Activated naive CD4-positive, alpha-beta T cell treated with anti-CD3 and anti-CD28 coated beads, Interleukin-2, amount 50 U/mL, for 72 hours (primary cell): ENCODE measurements around the gene SOAT1. TPM values are rescaled to one million over a fixed set of nuclear protein-coding genes. Genes with fewer than 3 reads are reported as not detected.
A peak's percentile ranks its signal among the peaks of the same experiment; 100 is the strongest.
"Not testable (repeated sequence)": the region's sequence is repeated elsewhere in the genome, so short reads cannot be mapped to it uniquely, and the experiment has no call there.

ENCODE experiments used
- ATAC-seq, 2 donors: fragments of 150-1000 bp; cut with Tn5 transposase; 2 replicates each; pipeline ENCODE4 v1.10.0; 2021; ENCODE audit warnings: mild to moderate bottlenecking in 2 of 2, moderate library complexity in 2 of 2
- DNase-seq, 2 donors: peaks; one replicate each; pipeline ENCODE4 v3.0.0; 2021 to 2022; ENCODE audit warnings: low spot score in 2 of 2
- H3K27ac Mint-ChIP-seq, 2 donors: one replicate each; pipeline ENCODE4 v1.8.0; 2022; ENCODE audit warnings: mild to moderate bottlenecking in 2 of 2, mixed read lengths in 2 of 2
- H3K36me3 Mint-ChIP-seq, 2 donors: one replicate each; pipeline ENCODE4 v1.8.0; 2022; ENCODE audit warnings: mixed read lengths in 2 of 2
- H3K9me3 Mint-ChIP-seq, 2 donors: one replicate each; pipeline ENCODE4 v1.8.0; 2022; ENCODE audit warnings: mixed read lengths in 2 of 2
- total RNA-seq, 2 donors: library from RNA; stranded (reverse); gene quantifications; one replicate each; pipeline ENCODE4 v1.2.3, GENCODE V29; 2022

The SOAT1 gene
- total RNA-seq, 2 donors from 2014 or later: 33.2 to 40.7 TPM

DNA sequence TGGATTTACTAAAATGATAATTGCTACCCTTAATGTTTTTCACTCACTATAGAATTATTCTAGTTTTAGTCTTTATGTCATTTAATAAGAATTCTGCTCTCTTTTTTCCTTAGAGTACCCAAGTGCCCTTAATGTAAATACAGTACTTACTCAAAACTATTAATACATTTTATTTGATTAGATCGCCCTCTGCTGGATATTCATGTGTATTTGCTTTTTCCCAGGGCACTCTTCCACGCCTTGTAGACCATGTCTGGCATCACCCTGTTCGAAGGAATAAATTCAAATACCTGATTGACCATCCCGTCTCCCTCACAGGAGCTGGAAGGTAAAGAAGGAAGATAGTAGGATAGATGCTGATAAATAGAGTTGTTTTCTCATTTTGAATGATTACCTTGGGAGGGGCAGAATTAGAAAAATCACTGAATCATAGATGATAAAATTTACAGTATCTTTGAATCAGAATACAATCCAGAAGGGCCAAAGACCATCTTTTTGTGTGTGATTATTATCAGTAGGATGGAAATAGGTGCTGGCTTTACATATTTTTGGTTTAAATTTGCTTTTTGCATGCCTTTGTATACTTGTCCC is 76.2 kb downstream of the SOAT1 start:
- Mint-ChIP-seq H3K9me3 (no peaks in the 10 kb centered on the region), H3K36me3 (no peaks in the 10 kb centered on the region), H3K27ac (no peak overlapping the region)
- no peak for ATAC-seq
- peak in 1 of 2 donors; percentile 27 for DNase-seq

DNA sequence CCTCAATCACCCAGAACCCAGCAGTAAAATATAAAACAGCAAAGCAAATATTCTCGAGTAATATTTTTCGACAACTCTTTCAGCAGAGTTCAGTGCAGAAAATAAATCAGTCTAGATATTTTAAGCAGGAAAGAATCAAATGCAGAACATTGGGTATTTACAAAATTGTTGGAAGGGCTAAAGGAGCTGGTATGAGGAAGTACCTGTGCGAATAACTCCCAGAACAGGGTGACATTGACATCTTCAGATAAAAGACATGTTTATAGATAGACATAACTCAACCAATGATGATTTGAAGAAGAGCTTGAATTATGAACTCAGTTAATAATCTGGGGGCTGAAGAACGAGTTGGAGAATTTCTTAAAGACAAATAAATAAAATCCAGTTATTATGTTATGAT is 78.6 kb downstream of the SOAT1 start:
- Mint-ChIP-seq H3K36me3 (no peaks in the 10 kb centered on the region), H3K27ac (no peak overlapping the region), H3K9me3 (no peaks in the 10 kb centered on the region)
- ATAC-seq (no peak), DNase-seq (no peak)

DNA sequence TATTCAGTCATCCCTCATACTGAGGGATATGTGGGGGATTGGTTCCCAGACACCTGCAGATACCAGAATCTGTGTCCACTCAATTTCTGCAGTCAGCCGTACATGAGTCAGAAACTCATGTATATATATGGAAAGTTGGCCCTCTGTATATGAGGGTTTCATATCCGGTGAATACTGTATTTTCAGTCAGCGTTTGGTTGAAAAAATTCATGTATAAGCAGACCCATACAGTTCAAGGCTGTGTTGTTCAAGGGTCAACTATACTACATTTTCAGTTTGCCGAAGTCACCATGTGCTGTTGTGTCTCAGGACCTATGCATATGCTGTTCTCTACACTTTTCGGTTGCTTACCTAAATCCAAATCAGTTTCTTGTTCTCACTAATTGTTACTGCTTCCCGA is 82.6 kb downstream of the SOAT1 start:
- H3K9me3 Mint-ChIP-seq: no peaks in the 10 kb centered on the region

DNA sequence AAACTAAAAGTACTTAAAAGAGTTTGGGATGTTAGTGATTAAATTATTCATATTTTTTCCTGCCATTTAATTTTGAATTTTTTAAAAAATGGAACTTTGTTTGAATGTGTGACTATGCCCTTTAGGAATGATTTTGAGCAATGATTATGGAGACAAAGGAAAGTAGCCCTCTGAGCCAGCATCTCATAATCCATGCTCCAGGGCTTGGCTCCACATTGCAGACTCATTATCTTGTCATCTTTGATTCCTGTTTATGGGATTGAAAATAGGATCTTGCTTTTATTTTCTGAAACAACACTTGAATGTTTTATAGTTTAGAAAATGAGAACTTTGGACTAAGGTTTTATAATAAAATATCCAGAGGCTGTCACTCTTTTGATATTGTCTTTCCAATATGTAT is 86.7 kb downstream of the SOAT1 start:
- no peaks in the 10 kb centered on the region for H3K36me3 Mint-ChIP-seq
- ATAC-seq: no peak
- no peak for DNase-seq
- no peaks in the 10 kb centered on the region for H3K9me3 Mint-ChIP-seq
- H3K27ac Mint-ChIP-seq: no peak overlapping the region

More for the DNA sequence above, 82.6 kb downstream of the SOAT1 start:
- ATAC-seq (no peak), DNase-seq (no peak)
- H3K27ac Mint-ChIP-seq: no peak overlapping the region
- H3K36me3 Mint-ChIP-seq: no peaks in the 10 kb centered on the region

DNA sequence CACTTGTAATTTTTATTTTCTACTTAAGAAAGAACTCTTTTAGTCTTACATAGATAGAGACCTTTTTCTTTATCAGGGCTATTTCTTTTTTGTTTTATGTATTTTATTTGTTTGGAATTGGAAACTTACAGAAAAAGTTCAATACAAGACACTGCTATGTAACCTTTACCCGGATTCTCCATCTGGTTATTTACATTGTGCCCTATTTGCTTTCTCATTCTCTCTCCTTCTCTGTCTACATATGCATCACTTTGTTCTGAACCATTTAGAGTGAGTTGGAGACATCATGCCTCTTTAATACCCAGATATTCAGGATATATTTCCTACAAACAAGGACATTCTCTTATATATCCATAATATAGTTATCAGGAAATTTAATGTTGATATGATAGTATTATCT is 90.4 kb downstream of the SOAT1 start:
- no peaks in the 10 kb centered on the region for H3K9me3 Mint-ChIP-seq
- no peak for ATAC-seq

DNA sequence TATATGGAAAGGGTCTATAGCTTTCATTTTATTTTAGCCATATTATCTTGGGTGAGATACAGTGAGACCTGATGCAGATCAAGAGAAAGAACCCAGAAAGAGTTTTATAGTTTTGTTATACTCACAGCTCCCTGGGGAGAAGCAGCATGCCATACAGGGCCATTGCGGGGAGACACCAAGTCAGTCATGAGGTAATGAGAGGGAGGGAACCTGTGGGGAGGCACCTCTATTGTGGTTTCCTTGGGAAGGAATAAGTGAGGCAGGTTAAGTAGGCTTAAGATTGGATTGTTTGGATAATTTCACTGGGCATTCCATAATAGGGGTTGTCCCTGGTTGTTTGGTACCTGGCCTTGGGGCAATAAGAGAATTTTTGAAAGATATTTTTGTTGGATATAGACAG is 91.9 kb downstream of the SOAT1 start:
- no peak for ATAC-seq

More for the DNA sequence above, 90.4 kb downstream of the SOAT1 start:
- H3K27ac Mint-ChIP-seq: no peak overlapping the region
- no peak for DNase-seq
- H3K36me3 Mint-ChIP-seq: no peaks in the 10 kb centered on the region

DNA sequence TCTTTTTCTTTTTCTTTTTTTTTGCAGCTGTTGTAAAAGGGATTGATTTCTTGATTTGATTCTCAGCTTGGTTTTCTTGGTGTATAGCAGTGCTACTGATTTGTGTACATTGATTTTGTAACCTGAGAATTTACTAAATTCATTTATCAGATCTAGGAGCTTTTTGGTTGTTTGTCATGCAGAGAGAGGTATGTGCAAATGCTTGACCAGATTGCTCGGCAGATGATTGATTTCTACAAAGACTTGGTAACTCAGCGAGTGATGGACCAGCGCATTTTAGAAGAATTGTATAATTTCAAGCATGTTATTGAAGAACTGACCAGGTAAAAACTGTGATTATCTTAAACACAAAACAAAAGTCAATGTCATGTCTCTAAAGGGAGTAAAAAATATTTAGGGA is 100.1 kb downstream of the SOAT1 start:
- DNase-seq: no peak
- H3K9me3 Mint-ChIP-seq: peaks cover 12 to 17% of the 10 kb centered on the region in 2 donors
- H3K36me3 Mint-ChIP-seq: peaks cover 16 to 23% of the 10 kb centered on the region in 2 donors
- no peak overlapping the region for H3K27ac Mint-ChIP-seq
- no peak for ATAC-seq

More for the DNA sequence above, 91.9 kb downstream of the SOAT1 start:
- no peak for DNase-seq
- H3K27ac Mint-ChIP-seq: no peak overlapping the region
- H3K9me3 Mint-ChIP-seq: no peaks in the 10 kb centered on the region
- no peaks in the 10 kb centered on the region for H3K36me3 Mint-ChIP-seq

DNA sequence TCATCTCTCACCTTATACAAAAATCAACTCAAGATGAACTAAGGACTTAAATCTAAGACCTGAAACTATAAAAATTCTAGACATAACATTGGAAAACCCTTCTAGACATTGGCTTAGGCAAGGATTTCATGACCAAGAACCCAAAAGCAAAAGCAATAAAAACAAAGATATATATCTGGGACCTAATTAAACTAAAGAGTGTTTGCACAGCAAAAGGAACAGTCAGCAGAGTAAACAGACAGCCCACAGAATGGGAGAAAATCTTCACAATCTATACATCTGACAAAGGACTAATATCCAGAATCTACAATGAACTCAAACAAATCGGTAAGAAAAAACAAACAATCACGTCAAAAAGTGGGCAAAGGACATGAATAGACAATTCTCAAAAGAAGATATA is 105.8 kb downstream of the SOAT1 start:
- not testable (repeated sequence) for H3K9me3 Mint-ChIP-seq, ATAC-seq, H3K27ac Mint-ChIP-seq, DNase-seq, H3K36me3 Mint-ChIP-seq

Other genes with a start within 250 kb of the SOAT1 start
- gene TOR3A, start 211.7 kb upstream of the SOAT1 start, total RNA-seq: 10 to 100 TPM; 29.2 to 46.4 TPM
- gene ABL2, start 64.1 kb upstream of the SOAT1 start, total RNA-seq: 1 to 10 TPM; 9.2 to 9.4 TPM
- 1 to 10 TPM in 1 of 2 donors, under 1 TPM in 1; 0.36 to 1.1 TPM for gene AXDND1, start 72.2 kb downstream of the SOAT1 start, total RNA-seq